Measurements from ENCODE around the gene PICALM. TPM values are rescaled to one million over a fixed set of nuclear protein-coding genes. Genes with fewer than 3 reads are reported as not detected.

Gene PICALM
- total RNA-seq, 3 donors from 2014 or later = 96.2 to 105 (median 97.6) TPM

- Mint-ChIP-seq H3K27me3 (ENCODE audit: low read depth) (no peaks in the 10 kb centered on the region), H3K4me1 (ENCODE audit: low read depth) (peaks cover 89% of the 10 kb centered on the region), H3K4me3 (peak overlapping the region; percentile 61), H3K36me3 (ENCODE audit: insufficient read depth) (peaks cover 12% of the 10 kb centered on the region), H3K9me3 (peaks cover 8% of the 10 kb centered on the region)
- peak; percentile 76 to 78 for ATAC-seq
- no peak for DNase-seq
Observed at GRCh38 chr11:86047275-86047991, 21.5 kb downstream of the PICALM start.

DNA sequence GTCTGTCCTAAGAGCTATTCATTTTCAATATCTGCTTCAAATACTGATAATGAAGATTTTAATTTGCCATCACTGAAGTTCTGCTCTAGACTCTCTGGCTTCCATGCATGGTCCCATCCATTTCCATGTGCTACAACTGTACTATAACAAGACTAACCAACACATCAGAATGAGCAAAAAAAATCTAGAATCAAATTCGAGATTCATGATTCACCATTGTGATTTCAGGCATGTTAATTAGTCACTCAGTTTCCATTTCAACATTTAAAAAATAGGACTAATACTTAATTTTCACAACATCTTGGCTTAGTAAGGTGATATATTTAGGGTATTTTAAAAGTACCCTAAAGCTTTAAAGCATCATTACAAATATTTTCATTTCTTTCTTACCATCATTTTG lies 22.8 kb downstream of the PICALM start:
- Mint-ChIP-seq H3K27me3 (ENCODE audit: low read depth) (no peaks in the 10 kb centered on the region), H3K4me3 (peak overlapping the region; percentile 61), H3K4me1 (ENCODE audit: low read depth) (peaks cover 89% of the 10 kb centered on the region), H3K36me3 (ENCODE audit: insufficient read depth) (peaks cover 5% of the 10 kb centered on the region), H3K9me3 (no peaks in the 10 kb centered on the region)
- peak; percentile 20 to 31 for ATAC-seq
- no peak for DNase-seq

DNA sequence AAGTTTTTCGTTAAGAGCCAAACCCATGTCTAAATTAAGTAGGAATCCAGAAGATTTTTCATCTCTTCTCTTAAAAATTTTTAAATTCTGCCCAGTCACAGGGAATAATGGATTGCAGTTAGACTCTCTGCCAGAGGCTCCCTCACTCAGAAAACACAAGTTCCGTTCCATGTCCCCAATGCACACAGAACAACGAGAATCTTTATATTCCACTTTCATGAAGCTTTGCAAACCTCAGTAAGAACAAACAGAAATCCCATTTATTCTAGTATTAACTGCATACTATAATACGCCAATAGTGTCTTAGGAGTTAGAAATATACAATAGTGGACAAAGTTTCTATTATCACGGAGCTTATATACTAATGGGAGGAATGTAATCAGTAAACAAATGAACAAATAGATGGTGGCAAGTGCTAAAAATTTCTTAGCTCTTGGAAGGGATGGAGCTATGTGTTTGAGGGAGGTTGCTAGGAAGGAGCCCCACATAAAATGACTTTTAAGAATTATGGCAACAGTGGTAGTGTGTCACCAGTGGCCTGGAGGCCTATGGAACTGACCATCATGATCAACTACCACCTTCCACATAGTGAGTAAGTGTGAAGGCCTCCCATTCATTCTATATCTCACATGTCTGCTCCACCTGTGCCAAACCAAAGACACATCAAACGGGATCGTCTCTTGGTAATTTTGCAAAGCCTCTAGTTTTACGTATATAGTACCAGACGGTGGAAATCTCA lies 24.9 kb downstream of the PICALM start:
- no peak for DNase-seq
- Mint-ChIP-seq H3K36me3 (ENCODE audit: insufficient read depth) (peaks cover 6% of the 10 kb centered on the region), H3K4me1 (ENCODE audit: low read depth) (peaks cover 83% of the 10 kb centered on the region), H3K4me3 (peak overlapping the region; percentile 10), H3K9me3 (no peaks in the 10 kb centered on the region), H3K27me3 (ENCODE audit: low read depth) (no peaks in the 10 kb centered on the region)
- no peak for ATAC-seq

GRCh38 chr11:86041975-86042378 lies 26.9 kb downstream of the PICALM start:
- DNase-seq (peak; percentile 20), ATAC-seq (peak; percentile 74)
- peaks cover 6% of the 10 kb centered on the region for H3K36me3 Mint-ChIP-seq (ENCODE audit: insufficient read depth)
- H3K4me3 Mint-ChIP-seq = no peak overlapping the region
- no peaks in the 10 kb centered on the region for H3K9me3 Mint-ChIP-seq
- H3K4me1 Mint-ChIP-seq (ENCODE audit: low read depth) = peaks cover 65% of the 10 kb centered on the region
- H3K27me3 Mint-ChIP-seq (ENCODE audit: low read depth) = no peaks in the 10 kb centered on the region

- DNase-seq (no peak), ATAC-seq (no peak)
- Mint-ChIP-seq H3K4me1 (ENCODE audit: low read depth) (peaks cover 62% of the 10 kb centered on the region), H3K4me3 (no peak overlapping the region), H3K36me3 (ENCODE audit: insufficient read depth) (peaks cover 6% of the 10 kb centered on the region), H3K27me3 (ENCODE audit: low read depth) (no peaks in the 10 kb centered on the region), H3K9me3 (no peaks in the 10 kb centered on the region)
Observed at GRCh38 chr11:86040919-86041850, 27.7 kb downstream of the PICALM start.

GRCh38 chr11:86039094-86039493 lies 29.8 kb downstream of the PICALM start:
- Mint-ChIP-seq H3K4me1 (ENCODE audit: low read depth) (peaks cover 61% of the 10 kb centered on the region), H3K27me3 (ENCODE audit: low read depth) (no peaks in the 10 kb centered on the region), H3K36me3 (ENCODE audit: insufficient read depth) (peaks cover 5% of the 10 kb centered on the region), H3K9me3 (no peaks in the 10 kb centered on the region), H3K4me3 (no peak overlapping the region)
- DNase-seq (no peak), ATAC-seq (no peak)

GRCh38 chr11:86037743-86038142 lies 31.1 kb downstream of the PICALM start:
- Mint-ChIP-seq H3K4me3 (no peak overlapping the region), H3K4me1 (ENCODE audit: low read depth) (peaks cover 59% of the 10 kb centered on the region), H3K9me3 (no peaks in the 10 kb centered on the region), H3K27me3 (ENCODE audit: low read depth) (no peaks in the 10 kb centered on the region), H3K36me3 (ENCODE audit: insufficient read depth) (peaks cover 5% of the 10 kb centered on the region)
- DNase-seq (no peak), ATAC-seq (no peak)

- peaks cover 9% of the 10 kb centered on the region for H3K36me3 Mint-ChIP-seq (ENCODE audit: insufficient read depth)
- ATAC-seq = no peak
- H3K27me3 Mint-ChIP-seq (ENCODE audit: low read depth) = no peaks in the 10 kb centered on the region
- no peak overlapping the region for H3K4me3 Mint-ChIP-seq
- H3K9me3 Mint-ChIP-seq = no peaks in the 10 kb centered on the region
- peaks cover 60% of the 10 kb centered on the region for H3K4me1 Mint-ChIP-seq (ENCODE audit: low read depth)
- DNase-seq = no peak
Observed at GRCh38 chr11:86035920-86036319, 33.0 kb downstream of the PICALM start.

- ATAC-seq = no peak
- DNase-seq = no peak
- peaks cover 59% of the 10 kb centered on the region for H3K4me1 Mint-ChIP-seq (ENCODE audit: low read depth)
- H3K4me3 Mint-ChIP-seq = no peak overlapping the region
- no peaks in the 10 kb centered on the region for H3K27me3 Mint-ChIP-seq (ENCODE audit: low read depth)
- H3K36me3 Mint-ChIP-seq (ENCODE audit: insufficient read depth) = peaks cover 13% of the 10 kb centered on the region
- H3K9me3 Mint-ChIP-seq = no peaks in the 10 kb centered on the region
Observed at GRCh38 chr11:86035164-86035563, 33.7 kb downstream of the PICALM start.

GRCh38 chr11:86034710-86035109 lies 34.2 kb downstream of the PICALM start:
- no peak for ATAC-seq
- Mint-ChIP-seq H3K4me1 (ENCODE audit: low read depth) (peaks cover 57% of the 10 kb centered on the region), H3K36me3 (ENCODE audit: insufficient read depth) (peaks cover 13% of the 10 kb centered on the region), H3K27me3 (ENCODE audit: low read depth) (no peaks in the 10 kb centered on the region), H3K4me3 (no peak overlapping the region), H3K9me3 (no peaks in the 10 kb centered on the region)
- no peak for DNase-seq

- no peak for DNase-seq
- Mint-ChIP-seq H3K4me3 (no peak overlapping the region), H3K27me3 (ENCODE audit: low read depth) (no peaks in the 10 kb centered on the region), H3K9me3 (no peaks in the 10 kb centered on the region), H3K36me3 (ENCODE audit: insufficient read depth) (peaks cover 48% of the 10 kb centered on the region), H3K4me1 (ENCODE audit: low read depth) (peaks cover 34% of the 10 kb centered on the region)
- peak; percentile 63 to 78 for ATAC-seq
Observed at GRCh38 chr11:86021377-86021776, 47.5 kb downstream of the PICALM start.

GRCh38 chr11:86018249-86018648 lies 50.6 kb downstream of the PICALM start:
- H3K27me3 Mint-ChIP-seq (ENCODE audit: low read depth) = no peaks in the 10 kb centered on the region
- H3K4me1 Mint-ChIP-seq (ENCODE audit: low read depth) = peaks cover 35% of the 10 kb centered on the region
- ATAC-seq (no peak), DNase-seq (no peak)
- no peak overlapping the region for H3K4me3 Mint-ChIP-seq
- no peaks in the 10 kb centered on the region for H3K9me3 Mint-ChIP-seq
- H3K36me3 Mint-ChIP-seq (ENCODE audit: insufficient read depth) = peaks cover 44% of the 10 kb centered on the region

DNA sequence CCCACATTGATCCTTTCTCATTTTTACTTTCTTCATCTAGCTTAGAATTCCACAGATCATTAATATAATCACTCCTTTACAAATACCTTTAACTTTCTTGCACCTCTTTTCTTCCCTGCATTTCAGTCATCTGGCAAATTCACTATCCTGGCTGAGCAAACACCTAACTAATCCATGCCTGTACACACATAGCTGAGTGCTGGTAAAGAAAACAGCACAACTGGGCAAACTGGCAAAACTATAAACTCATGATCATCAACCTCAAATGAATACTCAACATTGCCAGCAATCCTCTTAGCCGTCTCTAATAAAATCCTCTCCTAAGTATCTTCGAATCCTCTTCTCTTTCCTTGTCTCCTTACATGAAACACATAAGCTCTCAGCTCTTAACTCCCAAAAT lies 52.4 kb downstream of the PICALM start:
- Mint-ChIP-seq H3K4me3 (no peak overlapping the region), H3K4me1 (ENCODE audit: low read depth) (peaks cover 22% of the 10 kb centered on the region), H3K9me3 (no peaks in the 10 kb centered on the region), H3K27me3 (ENCODE audit: low read depth) (no peaks in the 10 kb centered on the region), H3K36me3 (ENCODE audit: insufficient read depth) (peaks cover 30% of the 10 kb centered on the region)
- ATAC-seq = no peak
- DNase-seq = no peak

DNA sequence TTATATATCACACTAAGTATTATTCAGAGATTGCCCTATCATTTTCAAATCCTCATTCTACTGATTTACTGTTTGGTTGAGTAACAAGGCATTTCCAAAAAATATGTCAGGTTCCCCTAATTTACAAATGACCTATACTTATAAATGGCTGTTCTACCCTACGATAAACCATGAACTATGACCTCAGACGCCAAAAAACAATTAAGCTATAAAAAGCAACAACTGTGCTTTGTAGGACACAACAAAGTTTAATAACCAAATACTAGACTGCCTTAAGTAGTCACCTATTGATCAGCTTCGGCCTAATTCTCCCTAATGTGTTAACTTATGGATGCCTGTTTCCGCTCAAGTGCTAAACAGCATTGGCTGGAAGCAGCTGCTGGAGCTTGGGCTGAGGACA lies 53.2 kb downstream of the PICALM start:
- no peaks in the 10 kb centered on the region for H3K9me3 Mint-ChIP-seq
- no peak for DNase-seq
- H3K4me1 Mint-ChIP-seq (ENCODE audit: low read depth) = peaks cover 17% of the 10 kb centered on the region
- ATAC-seq = no peak
- no peaks in the 10 kb centered on the region for H3K27me3 Mint-ChIP-seq (ENCODE audit: low read depth)
- H3K36me3 Mint-ChIP-seq (ENCODE audit: insufficient read depth) = peaks cover 31% of the 10 kb centered on the region
- no peak overlapping the region for H3K4me3 Mint-ChIP-seq
